Mucosa of rectum (tissue), 2 donors: ENCODE measurements around the gene KDM4B.
"Not testable (repeated sequence)": the region's sequence is repeated elsewhere in the genome, so short reads cannot be mapped to it uniquely, and the experiment has no call there.

Source experiments
- H3K27ac ChIP-seq, 2 donors: one replicate each; pipeline ENCODE4 v1.7.0; 2013; ENCODE audit warnings: inconsistent platforms in 2 of 2, low read depth in 2 of 2, low read length in 2 of 2
- H3K27me3 ChIP-seq, 2 donors: one replicate each; pipeline ENCODE4 v1.7.0; 2013; ENCODE audit warnings: low read length in 2 of 2; ENCODE audit not compliant: control insufficient read depth in 2 of 2, insufficient read depth in 2 of 2
- H3K36me3 ChIP-seq, 2 donors: one replicate each; pipeline ENCODE4 v1.7.0; 2013; ENCODE audit warnings: low read length in 2 of 2; ENCODE audit not compliant: control insufficient read depth in 2 of 2, insufficient read depth in 2 of 2
- H3K4me1 ChIP-seq, 2 donors: one replicate each; pipeline ENCODE4 v1.7.0; 2013; ENCODE audit warnings: low read length in 2 of 2, mild to moderate bottlenecking in 1 of 2; ENCODE audit not compliant: control insufficient read depth in 2 of 2, insufficient read depth in 2 of 2
- H3K4me3 ChIP-seq, 2 donors: one replicate each; pipeline ENCODE4 v1.7.0; 2013; ENCODE audit warnings: low read length in 2 of 2
- H3K9ac ChIP-seq, 2 donors: one replicate each; pipeline ENCODE4 v1.7.0; 2013; ENCODE audit warnings: low read length in 2 of 2, low read depth in 1 of 2, mild to moderate bottlenecking in 1 of 2
- H3K9me3 ChIP-seq, 2 donors: one replicate each; pipeline ENCODE4 v1.7.0; 2013; ENCODE audit warnings: low read length in 2 of 2; ENCODE audit not compliant: control insufficient read depth in 2 of 2
- donor health status: healthy.
- donor health status: Normal muscosa, but diverticular disease.

The KDM4B gene

DNA sequence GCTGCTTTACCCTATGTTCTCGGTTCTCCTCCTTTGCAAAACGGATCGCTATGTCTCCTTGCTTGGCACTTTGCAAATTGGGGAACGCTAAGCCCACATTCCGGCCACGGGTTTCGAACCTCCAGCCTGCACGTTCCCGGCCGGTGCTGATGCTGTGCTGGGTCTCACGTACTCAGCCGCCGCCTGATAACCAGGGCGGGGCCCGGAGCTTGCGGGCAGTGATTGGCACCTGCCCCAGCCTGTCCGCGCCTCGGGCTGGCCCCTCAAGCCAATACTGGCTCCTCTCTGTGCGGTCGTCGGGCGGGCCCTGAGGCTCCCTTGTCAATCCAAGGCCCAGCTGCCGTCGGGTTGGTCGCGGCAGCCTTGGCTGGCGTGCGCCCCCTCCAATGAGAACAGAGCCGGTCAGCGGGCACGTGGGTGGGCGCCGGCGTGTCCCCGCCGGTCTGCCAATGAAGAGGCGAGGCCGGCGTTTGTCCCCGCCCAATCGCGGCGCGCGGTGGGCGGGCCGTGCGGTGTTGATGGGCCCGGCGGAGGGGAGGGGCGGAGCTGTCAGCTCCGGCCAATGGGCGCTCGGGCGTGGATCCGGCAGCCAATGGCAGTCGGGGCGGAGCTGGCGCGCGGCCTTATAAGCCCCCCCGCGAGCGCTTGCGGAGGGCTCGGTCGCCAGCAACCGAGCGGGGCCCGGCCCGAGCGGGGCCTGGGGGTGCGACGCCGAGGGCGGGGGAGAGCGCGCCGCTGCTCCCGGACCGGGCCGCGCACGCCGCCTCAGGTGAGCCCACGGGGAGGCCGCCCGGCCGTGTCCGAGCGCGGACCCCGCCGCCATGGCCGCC, at the start of gene KDM4B:
TSS of gene KDM4B (plus strand) at position 652 of the 830 bp plus-strand sequence. CDS start 63,778 bp downstream, outside the sequence.
- peak within 1 kb of the TSS; percentile 63 to 82 for H3K4me3 ChIP-seq
- H3K27me3 ChIP-seq = no peaks in the 10 kb centered on the region
- peaks cover 25 to 29% of the 10 kb centered on the region in 2 donors for H3K4me1 ChIP-seq
- no peaks in the 10 kb centered on the region for H3K9me3 ChIP-seq
- H3K9ac ChIP-seq = peak within 1 kb of the TSS; percentile 61 to 68
- no peaks in the 10 kb centered on the region for H3K36me3 ChIP-seq
- H3K27ac ChIP-seq = peak within 1 kb of the TSS; percentile 52 to 68

DNA sequence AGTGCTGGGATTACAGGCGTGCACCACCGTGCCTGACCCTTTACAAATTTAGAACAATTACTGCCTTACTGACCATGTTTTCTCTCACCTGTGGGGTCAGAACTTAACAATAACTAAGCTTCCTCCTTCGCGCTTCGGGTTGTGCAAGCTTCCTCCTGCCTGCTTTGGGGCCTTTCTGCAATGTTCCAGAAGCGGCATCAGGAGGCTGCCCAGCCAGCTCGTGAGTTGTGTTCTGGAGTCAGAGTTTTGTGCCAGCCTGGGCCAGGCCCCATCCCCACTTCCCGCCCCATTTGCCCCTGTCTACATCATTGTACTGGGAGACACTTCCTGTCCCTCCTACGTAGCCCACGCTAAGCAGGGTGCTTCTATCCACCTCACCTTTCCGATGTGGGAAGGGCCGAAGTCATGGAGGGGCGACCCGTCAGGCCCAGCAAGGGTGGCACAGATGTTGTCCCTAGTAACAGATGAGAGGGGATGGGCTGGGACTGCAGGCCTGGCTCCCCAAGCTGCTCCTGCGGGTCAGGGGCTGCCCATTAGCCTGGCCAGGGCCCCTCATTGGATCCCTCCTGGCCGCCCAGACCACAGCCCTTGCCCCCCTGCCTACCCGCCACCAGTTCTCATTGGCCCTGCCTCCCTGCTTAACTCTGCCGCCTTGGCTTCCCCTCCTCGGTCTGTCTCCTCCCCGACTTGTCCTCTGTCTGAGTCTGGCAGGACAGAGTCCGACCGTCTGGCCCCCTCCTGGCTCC, 46.2 kb upstream of the KDM4B start:
- no peak overlapping the region for H3K9ac ChIP-seq
- no peaks in the 10 kb centered on the region for H3K9me3 ChIP-seq
- no peak overlapping the region for H3K4me3 ChIP-seq
- no peaks in the 10 kb centered on the region for H3K36me3 ChIP-seq
- H3K27ac ChIP-seq = no peak overlapping the region
- H3K27me3 ChIP-seq = no peaks in the 10 kb centered on the region
- no peaks in the 10 kb centered on the region for H3K4me1 ChIP-seq

DNA sequence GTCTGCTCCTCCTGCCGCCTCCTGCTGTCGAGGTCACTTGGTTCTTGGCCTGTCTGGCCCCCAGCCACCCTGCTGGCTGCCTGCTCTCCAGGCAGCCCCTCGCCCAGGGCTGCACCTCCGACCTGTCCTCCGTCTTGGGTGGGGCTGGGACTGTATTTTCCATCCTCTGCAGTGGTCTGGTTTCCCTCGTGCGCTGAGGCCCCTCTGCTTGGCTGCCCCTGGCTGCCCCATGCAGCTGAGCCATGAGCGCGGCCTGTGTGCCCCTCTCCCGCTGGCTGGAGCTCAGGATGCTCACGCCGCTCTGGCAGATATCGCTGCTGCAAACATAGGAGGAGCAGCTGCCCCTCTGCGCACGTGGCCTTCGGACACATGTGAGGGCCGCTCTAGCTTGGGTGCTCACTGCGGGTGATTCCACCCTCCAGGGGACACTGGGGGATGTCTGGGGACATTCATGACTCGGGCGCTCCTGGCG, 45.6 kb upstream of the KDM4B start:
- H3K27me3 ChIP-seq = no peaks in the 10 kb centered on the region
- H3K9ac ChIP-seq = no peak overlapping the region
- H3K4me3 ChIP-seq = no peak overlapping the region
- no peaks in the 10 kb centered on the region for H3K9me3 ChIP-seq
- H3K4me1 ChIP-seq = no peaks in the 10 kb centered on the region
- no peaks in the 10 kb centered on the region for H3K36me3 ChIP-seq
- H3K27ac ChIP-seq = no peak overlapping the region

DNA sequence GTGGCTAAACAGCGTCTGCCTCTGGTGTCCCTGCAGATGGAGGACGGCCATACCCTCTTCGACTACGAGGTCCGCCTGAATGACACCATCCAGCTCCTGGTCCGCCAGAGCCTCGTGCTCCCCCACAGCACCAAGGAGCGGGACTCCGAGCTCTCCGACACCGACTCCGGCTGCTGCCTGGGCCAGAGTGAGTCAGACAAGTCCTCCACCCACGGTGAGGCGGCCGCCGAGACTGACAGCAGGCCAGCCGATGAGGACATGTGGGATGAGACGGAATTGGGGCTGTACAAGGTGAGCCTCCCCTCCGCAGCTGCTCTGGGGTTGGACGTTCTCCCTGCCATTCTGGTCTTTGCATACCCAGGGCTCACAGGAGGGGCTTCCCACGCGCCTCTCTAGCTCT, 39.7 kb upstream of the KDM4B start:
- no peak overlapping the region for H3K9ac ChIP-seq
- H3K36me3 ChIP-seq = no peaks in the 10 kb centered on the region
- H3K4me1 ChIP-seq = no peaks in the 10 kb centered on the region
- H3K9me3 ChIP-seq = no peaks in the 10 kb centered on the region
- H3K27ac ChIP-seq = no peak overlapping the region
- H3K27me3 ChIP-seq = no peaks in the 10 kb centered on the region
- no peak overlapping the region for H3K4me3 ChIP-seq

DNA sequence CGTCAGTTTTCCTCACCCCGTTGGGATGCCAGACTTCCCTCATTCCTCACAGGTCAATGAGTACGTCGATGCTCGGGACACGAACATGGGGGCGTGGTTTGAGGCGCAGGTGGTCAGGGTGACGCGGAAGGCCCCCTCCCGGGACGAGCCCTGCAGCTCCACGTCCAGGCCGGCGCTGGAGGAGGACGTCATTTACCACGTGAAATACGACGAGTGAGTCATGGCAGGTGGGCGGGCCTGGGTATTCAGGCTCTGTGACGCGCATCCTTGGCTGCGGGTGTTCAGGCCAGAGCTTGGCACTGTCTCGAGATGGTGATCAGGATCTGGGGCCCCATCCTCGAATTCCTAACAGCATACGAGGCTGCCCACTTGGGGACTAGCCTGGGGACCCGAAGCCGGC, 38.2 kb upstream of the KDM4B start:
- no peak overlapping the region for H3K4me3 ChIP-seq
- H3K9me3 ChIP-seq = no peaks in the 10 kb centered on the region
- H3K4me1 ChIP-seq = no peaks in the 10 kb centered on the region
- H3K9ac ChIP-seq = no peak overlapping the region
- H3K27me3 ChIP-seq = no peaks in the 10 kb centered on the region
- no peaks in the 10 kb centered on the region for H3K36me3 ChIP-seq
- no peak overlapping the region for H3K27ac ChIP-seq

DNA sequence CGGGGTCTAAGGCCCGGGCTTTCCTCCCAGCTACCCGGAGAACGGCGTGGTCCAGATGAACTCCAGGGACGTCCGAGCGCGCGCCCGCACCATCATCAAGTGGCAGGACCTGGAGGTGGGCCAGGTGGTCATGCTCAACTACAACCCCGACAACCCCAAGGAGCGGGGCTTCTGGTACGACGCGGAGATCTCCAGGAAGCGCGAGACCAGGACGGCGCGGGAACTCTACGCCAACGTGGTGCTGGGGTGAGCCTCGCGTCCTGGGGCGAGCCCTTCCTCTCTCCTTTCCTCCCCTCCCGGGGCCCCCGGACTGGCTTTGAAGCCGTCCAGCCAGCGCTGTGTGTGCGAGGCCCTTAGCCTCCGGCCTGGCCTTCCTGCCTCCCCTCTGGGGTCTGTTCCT, 36.2 kb upstream of the KDM4B start:
- Histone ChIP-seq H3K36me3 (no peaks in the 10 kb centered on the region), H3K4me1 (no peaks in the 10 kb centered on the region), H3K9ac (no peak overlapping the region), H3K9me3 (no peaks in the 10 kb centered on the region), H3K4me3 (no peak overlapping the region), H3K27me3 (no peaks in the 10 kb centered on the region), H3K27ac (no peak overlapping the region)

DNA sequence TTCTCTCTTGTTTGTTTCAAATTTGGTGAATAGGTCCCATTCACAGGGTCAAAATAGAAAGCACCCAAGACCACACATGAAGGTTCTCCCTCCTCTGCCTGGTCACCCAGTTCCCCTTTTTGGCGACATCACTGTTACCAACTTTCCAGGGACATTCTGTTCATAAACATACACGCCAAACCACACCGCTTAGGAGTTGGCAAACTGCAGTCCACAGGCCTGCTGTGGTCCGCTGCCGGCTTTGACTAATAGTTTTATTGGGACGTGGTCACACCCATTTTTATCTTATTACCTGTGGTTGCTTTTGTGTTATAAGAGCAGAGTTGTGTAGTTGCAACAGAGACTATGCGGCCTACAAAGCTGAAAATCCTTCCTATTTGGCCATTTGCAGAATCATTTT, 35.4 kb upstream of the KDM4B start:
- no peak overlapping the region for H3K9ac ChIP-seq
- H3K4me3 ChIP-seq = no peak overlapping the region
- no peaks in the 10 kb centered on the region for H3K36me3 ChIP-seq
- no peaks in the 10 kb centered on the region for H3K4me1 ChIP-seq
- H3K9me3 ChIP-seq = no peaks in the 10 kb centered on the region
- no peaks in the 10 kb centered on the region for H3K27me3 ChIP-seq
- no peak overlapping the region for H3K27ac ChIP-seq

DNA sequence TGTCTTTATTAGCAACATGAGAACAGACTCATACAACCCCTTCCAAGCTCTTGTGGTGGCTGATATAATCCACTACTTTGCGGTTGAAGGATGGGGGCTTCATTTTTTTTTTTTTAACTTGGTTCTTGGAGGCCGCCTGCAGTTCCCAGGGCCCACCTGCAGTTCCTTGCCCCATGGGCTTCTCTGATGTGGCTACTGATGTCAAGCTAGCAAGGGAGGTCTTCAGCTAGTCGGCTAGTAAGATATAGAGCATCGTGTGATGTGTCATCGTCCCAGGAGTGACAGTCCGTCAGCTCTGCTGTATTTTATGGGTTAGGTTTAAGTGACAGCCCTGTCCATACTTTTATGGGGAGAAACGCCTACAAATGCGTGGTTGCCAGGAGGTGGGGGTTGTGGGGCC, 33.5 kb upstream of the KDM4B start:
- H3K4me1 ChIP-seq = no peaks in the 10 kb centered on the region
- H3K4me3 ChIP-seq = no peak overlapping the region
- no peaks in the 10 kb centered on the region for H3K36me3 ChIP-seq
- no peaks in the 10 kb centered on the region for H3K9me3 ChIP-seq
- no peaks in the 10 kb centered on the region for H3K27me3 ChIP-seq
- H3K9ac ChIP-seq = no peak overlapping the region
- H3K27ac ChIP-seq = no peak overlapping the region

DNA sequence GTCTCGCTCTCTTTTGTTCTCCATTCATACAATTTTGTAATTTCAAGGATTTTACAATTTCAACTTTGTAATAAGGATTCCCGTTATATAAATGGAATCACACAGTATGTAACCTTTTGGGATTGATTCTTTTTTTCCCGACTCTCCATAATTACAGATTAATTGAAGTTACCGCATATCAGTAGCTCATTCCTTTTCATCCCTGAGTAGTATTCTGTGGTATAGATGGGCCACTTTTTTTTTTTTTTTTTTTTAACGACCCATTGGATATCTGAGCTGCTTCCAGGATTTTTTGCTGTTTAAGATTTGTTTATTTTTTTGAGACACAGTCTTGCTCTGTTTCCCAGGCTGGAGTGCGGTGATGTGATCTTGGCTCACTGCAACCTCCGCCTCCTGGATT, 31.9 kb upstream of the KDM4B start:
- H3K36me3 ChIP-seq = no peaks in the 10 kb centered on the region
- no peak overlapping the region for H3K9ac ChIP-seq
- H3K4me1 ChIP-seq = no peaks in the 10 kb centered on the region
- H3K4me3 ChIP-seq = no peak overlapping the region
- H3K9me3 ChIP-seq = no peaks in the 10 kb centered on the region
- no peaks in the 10 kb centered on the region for H3K27me3 ChIP-seq
- H3K27ac ChIP-seq = no peak overlapping the region

DNA sequence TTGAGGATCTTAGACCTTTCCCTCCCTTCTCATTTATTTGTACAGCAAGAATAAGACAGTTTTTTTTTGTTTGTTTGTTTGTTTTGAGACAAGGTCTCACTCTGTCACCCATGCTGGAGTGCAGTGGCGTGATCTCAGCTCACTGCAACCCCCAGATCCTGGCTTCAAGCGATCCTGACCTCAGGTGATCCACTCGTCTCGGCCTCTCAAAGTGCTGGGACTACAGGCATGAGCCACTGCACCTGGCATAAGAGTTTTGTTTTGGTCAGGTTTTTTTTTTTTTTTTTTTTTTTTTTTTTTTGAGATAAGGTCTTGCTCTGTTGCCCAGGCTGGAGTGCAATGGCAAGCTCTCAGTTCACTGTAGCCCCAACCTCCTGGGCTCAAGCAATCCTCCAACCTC, 30.5 kb upstream of the KDM4B start:
- not testable (repeated sequence) for H3K4me1 ChIP-seq, H3K9ac ChIP-seq, H3K27me3 ChIP-seq, H3K4me3 ChIP-seq, H3K27ac ChIP-seq, H3K36me3 ChIP-seq, H3K9me3 ChIP-seq
